HEK293T (cell line): Measurements from ENCODE around the gene NMNAT1.

Source experiments
- BHLHE40 ChIP-seq: fragments of 450-650 bp; IDR thresholded peaks from 2 replicates; pipeline ENCODE4 v1.6.1; 2016; ENCODE audit warnings: mild to moderate bottlenecking, moderate library complexity, borderline replicate concordance
- FOXA1 ChIP-seq: fragments of 450-650 bp; IDR thresholded peaks from 2 replicates; pipeline ENCODE4 v1.6.1; 2016; ENCODE audit warnings: mild to moderate bottlenecking
- FOXM1 ChIP-seq: fragments of 450-650 bp; IDR thresholded peaks from 2 replicates; pipeline ENCODE4 v1.6.1; 2017; ENCODE audit warnings: mild to moderate bottlenecking, borderline replicate concordance
- LEF1 ChIP-seq: fragments of 450-650 bp; IDR thresholded peaks from 2 replicates; pipeline ENCODE4 v1.6.1; 2017; ENCODE audit warnings: mild to moderate bottlenecking, borderline replicate concordance
- SUZ12 ChIP-seq: fragments of 450-650 bp; IDR thresholded peaks from 2 replicates; pipeline ENCODE4 v1.6.1; 2016; ENCODE audit warnings: mild to moderate bottlenecking
- TF ChIP-seq, protein P1 (sequence below): fragments of 450-650 bp; IDR thresholded peaks from 2 replicates; pipeline ENCODE4 v1.6.1; 2016

DNA sequence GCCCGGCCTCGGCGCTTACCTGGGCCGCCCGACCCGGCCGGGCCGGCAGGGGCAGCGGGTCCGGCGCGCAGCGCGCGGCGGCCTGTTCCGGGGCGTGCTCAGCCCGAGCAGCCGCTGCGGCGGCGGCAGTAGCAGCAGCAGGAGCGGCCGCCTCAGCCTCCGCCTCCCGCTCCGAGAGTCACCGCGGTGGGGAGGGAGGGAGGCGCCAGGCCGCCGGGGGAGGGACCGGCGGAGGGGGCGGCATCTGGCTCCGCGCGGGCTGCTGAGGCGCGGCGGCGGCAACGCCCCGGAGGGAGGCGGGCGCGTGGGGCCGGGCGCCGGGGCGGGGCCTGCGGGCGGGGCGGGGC lies 33.2 kb upstream of the NMNAT1 start, which contains the start of gene CTNNBIP1:
- no peak for TF ChIP-seq SUZ12
- TF ChIP-seq, protein P1, sequence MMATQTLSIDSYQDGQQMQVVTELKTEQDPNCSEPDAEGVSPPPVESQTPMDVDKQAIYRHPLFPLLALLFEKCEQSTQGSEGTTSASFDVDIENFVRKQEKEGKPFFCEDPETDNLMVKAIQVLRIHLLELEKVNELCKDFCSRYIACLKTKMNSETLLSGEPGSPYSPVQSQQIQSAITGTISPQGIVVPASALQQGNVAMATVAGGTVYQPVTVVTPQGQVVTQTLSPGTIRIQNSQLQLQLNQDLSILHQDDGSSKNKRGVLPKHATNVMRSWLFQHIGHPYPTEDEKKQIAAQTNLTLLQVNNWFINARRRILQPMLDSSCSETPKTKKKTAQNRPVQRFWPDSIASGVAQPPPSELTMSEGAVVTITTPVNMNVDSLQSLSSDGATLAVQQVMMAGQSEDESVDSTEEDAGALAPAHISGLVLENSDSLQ: no peak
- TF ChIP-seq FOXM1: no peak
- TF ChIP-seq BHLHE40: no peak
- TF ChIP-seq FOXA1: no peak
- TF ChIP-seq LEF1: no peak
